Heart left ventricle (tissue), 16 donors: ENCODE data around the gene VKORC1. TPM values are rescaled to one million over a fixed set of nuclear protein-coding genes. Genes with fewer than 3 reads are reported as not detected.
A peak's percentile ranks its signal among the peaks of the same experiment; 100 is the strongest.

Experiments used
- ATAC-seq, 4 donors: fragments of 200-7000 bp; cut with Tn5 transposase; one replicate each; pipeline ENCODE4 v1.9.1; 2020 to 2022; ENCODE audit warnings: moderate library complexity in 4 of 4, mild to moderate bottlenecking in 3 of 4, moderate number of reproducible peaks in 1 of 4
- DNase-seq, 5 donors: peaks; one replicate each; pipeline ENCODE4 v3.0.0-alpha.2; 2020
- H3K27ac ChIP-seq, 12 donors: fragments of 200-600 bp; sonication (generic) in 4 of 12; one replicate each; pipeline versions ENCODE4 v1.5.0 to v1.8.0; 2016 to 2022; ENCODE audit warnings: mild to moderate bottlenecking in 2 of 12
- H3K27me3 ChIP-seq, 9 donors: fragments of 200-600 bp; sonication (generic) in 2 of 9; one replicate each; pipeline versions ENCODE4 v1.5.1 to v1.8.0; 2016 to 2022; ENCODE audit warnings: mild to moderate bottlenecking in 3 of 9
- H3K36me3 ChIP-seq, 9 donors: fragments of 200-600 bp; sonication (generic) in 2 of 9; one replicate each; pipeline versions ENCODE4 v1.5.0 to v1.8.0; 2018 to 2022; ENCODE audit warnings: mild to moderate bottlenecking in 2 of 9
- H3K4me1 ChIP-seq, 12 donors: fragments of 200-600 bp; sonication (generic) in 4 of 12; one replicate each; pipeline versions ENCODE4 v1.5.0 to v1.8.0; 2016 to 2022; ENCODE audit warnings: mild to moderate bottlenecking in 3 of 12
- H3K4me3 ChIP-seq, 12 donors: fragments of 200-600 bp; sonication (generic) in 4 of 12; one replicate each; pipeline versions ENCODE4 v1.5.0 to v1.8.0; 2017 to 2022; ENCODE audit warnings: mild to moderate bottlenecking in 9 of 12, moderate library complexity in 4 of 12
- H3K9me3 ChIP-seq, 12 donors: fragments of 200-600 bp; sonication (generic) in 4 of 12; one replicate each; pipeline versions ENCODE4 v1.5.0 to v1.8.0; 2016 to 2022; ENCODE audit warnings: mild to moderate bottlenecking in 1 of 12
- POLR2A ChIP-seq, 2 donors: fragments of 450-650 bp; IDR thresholded peaks; one replicate each; pipeline ENCODE4 v1.6.1; 2017; ENCODE audit warnings: antibody characterized with exemption in 2 of 2, mild to moderate bottlenecking in 2 of 2, moderate library complexity in 2 of 2
- WGBS, 4 donors: extraction: QIAGEN DNeasy Blood & Tissue Kit in 2 of 4; methylation state at CpG; one replicate each; pipeline versions ENCODE4 v1.1.5 to v1.1.7; 2013 to 2018; 5-methylcytosine and 5-hydroxymethylcytosine counted together
- intact Hi-C, 10 donors: fragments of 100-400 bp; cut with DNase I; formaldehyde crosslinking; loops; one replicate each; pipeline versions ENCODE4 v1.11.1 to v1.14.2; 2022
- polyA plus RNA-seq, 2 donors: library from polyadenylated mRNA; stranded (reverse); fragments of 200-250 nt; gene quantifications; one replicate each; pipeline ENCODE4 v1.2.3, GENCODE V29; 2013
- total RNA-seq, 9 donors: library from RNA; depleted of rRNA in 2 of 9; stranded (reverse); fragments of >200 nt in 2 of 9; fragmentation: NEBNext Ultra II Directional in 3 of 9; extraction: Animal tissue kit (Norgen Biotek cat#: 25700) in 3 of 9; gene quantifications; one replicate each; pipeline versions ENCODE4 v1.1.0 to v1.2.4, GENCODE V29; 2016 to 2023
- TF ChIP-seq, protein P1 (sequence below), 12 donors: fragments of 200-600 bp; sonication (generic) in 4 of 12; IDR thresholded peaks; one replicate each; pipeline versions ENCODE4 v1.5.0 to v1.8.0; 2018 to 2022; ENCODE audit warnings: antibody characterized with exemption in 12 of 12, mild to moderate bottlenecking in 5 of 12
- donor health status: ischemic (EF 13 %, LVEDD 7.1; RV severe dilation, severe dysfunction).
- donor health status: healthy with polysubstance abuse.
- donor health status: DM: no; HTN: yes; CAD: no.
- donor health status: DM: no; HTN: no; CAD: no.
- donor health status: ischemic (EF 25% LVEDD 6.9; RV normal size, moderate dysfunction).
- donor health status: ischemic (EF 25% LVEDD 5.7; RV mildly dilated, moderate dysfunction).
- donor health status: healthy.
- donor health status: DM: yes; HTN: yes; CAD: no.
- donor health status: ischemic (EF 35%, LVEDD 5.7; RV mildly dilated, moderate dysfunction).
- donor health status: nonischemic (EF 11% LVEDD 7.7; RV severe dilation, severe dysfunction).
- donor health status: DM: yes; HTN: yes; CAD: no.
- donor health status: PGD.
- donor health status: ischemic (EF 29% LVEDD 5.4; RV normal size, mild dysfunction).
- donor health status: nonischemic (EF 23%, LVEDD 6.1; RV moderate dilation, normal function).

VKORC1 gene
- total and polyA plus RNA-seq, 11 donors: 25.9 to 134 (median 42.0) TPM

DNA sequence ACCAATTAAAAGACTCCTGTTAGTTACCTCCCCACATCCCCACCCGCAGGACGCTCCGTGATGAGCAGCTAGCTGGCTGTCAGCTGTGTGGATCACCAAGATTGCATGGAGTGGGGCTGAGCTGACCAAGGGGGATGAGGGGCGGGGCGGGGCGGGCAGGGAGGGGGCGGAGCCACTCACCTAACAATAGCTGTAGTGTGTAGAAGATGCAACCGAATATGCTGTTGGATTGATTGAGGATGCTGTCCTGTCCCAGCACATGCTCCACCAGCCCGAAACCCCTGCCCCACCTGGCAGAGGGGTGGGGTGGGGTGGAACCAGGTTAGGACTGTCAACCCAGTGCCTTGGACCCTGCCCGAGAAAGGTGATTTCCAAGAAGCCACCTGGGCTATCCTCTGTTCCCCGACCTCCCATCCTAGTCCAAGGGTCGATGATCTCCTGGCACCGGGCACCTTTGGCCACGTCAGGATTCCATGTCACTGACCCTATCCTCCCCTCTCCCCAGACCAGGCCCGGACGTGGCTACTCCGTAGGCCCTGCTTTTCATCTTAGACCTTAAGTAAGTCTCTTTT lies 1.4 kb downstream of the VKORC1 start:
- peaks cover 0 to 32% (median 16%) of the 10 kb centered on the region in 9 donors for H3K36me3 ChIP-seq
- ATAC-seq (no peak), DNase-seq (peak in 2 of 5 donors; percentile 7 to 30)
- peak overlapping the region in 10 of 12 donors; percentile 72 to 95 (median 81) for H3K4me3 ChIP-seq
- intact Hi-C loops: loop anchor here in 4 of 10 donors (5.0 to 10.0 kb wide), 4 partner anchors 49 to 362 kb away; partner anchors contain the start of genes HSD3B7 (in 3 of the 4) and ARMC5 (in 1 of the 4)
- H3K9me3 ChIP-seq: no peaks in the 10 kb centered on the region
- H3K27me3 ChIP-seq: no peaks in the 10 kb centered on the region
- no peak for TF ChIP-seq POLR2A (IDR thresholded peaks at IDR 0.05)
- TF ChIP-seq, protein P1, sequence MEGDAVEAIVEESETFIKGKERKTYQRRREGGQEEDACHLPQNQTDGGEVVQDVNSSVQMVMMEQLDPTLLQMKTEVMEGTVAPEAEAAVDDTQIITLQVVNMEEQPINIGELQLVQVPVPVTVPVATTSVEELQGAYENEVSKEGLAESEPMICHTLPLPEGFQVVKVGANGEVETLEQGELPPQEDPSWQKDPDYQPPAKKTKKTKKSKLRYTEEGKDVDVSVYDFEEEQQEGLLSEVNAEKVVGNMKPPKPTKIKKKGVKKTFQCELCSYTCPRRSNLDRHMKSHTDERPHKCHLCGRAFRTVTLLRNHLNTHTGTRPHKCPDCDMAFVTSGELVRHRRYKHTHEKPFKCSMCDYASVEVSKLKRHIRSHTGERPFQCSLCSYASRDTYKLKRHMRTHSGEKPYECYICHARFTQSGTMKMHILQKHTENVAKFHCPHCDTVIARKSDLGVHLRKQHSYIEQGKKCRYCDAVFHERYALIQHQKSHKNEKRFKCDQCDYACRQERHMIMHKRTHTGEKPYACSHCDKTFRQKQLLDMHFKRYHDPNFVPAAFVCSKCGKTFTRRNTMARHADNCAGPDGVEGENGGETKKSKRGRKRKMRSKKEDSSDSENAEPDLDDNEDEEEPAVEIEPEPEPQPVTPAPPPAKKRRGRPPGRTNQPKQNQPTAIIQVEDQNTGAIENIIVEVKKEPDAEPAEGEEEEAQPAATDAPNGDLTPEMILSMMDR (IDR thresholded peaks at IDR 0.05): no peak
- peaks cover 0 to 26% (median 18%) of the 10 kb centered on the region in 12 donors for H3K4me1 ChIP-seq
- 43 to 66% (median 48%) methylated on average over 13 to 17 of the region's 17 CpGs for WGBS, 4 donors
- peak overlapping the region in 2 of 12 donors; percentile 89 to 93 for H3K27ac ChIP-seq

DNA sequence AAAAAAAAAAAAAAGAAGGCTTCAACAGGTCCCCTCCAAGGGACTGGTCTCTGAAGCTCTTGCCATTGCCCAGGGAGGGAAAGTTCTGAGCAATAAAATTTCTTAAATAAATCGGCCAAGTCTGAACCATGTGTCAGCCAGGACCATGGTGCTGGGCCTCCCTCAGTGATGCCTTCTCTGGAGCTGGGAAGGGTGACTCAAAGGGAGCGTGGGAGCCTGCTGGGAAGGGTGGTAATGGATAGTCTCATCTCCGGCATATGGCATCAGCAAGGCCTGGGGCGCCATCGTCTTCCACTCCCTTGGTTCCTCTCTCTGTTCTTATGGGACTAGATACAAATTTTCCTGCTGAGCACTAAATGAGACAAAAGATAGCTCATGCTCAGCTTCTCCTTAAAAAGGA lies 2.3 kb downstream of the VKORC1 start:
- ATAC-seq (no peak), DNase-seq (peak in 1 of 5 donors; percentile 17)
- H3K27me3 ChIP-seq: no peaks in the 10 kb centered on the region
- H3K4me3 ChIP-seq: no peak overlapping the region
- H3K4me1 ChIP-seq: peaks cover 0 to 26% (median 18%) of the 10 kb centered on the region in 12 donors
- intact Hi-C loops: loop anchor here in 4 of 10 donors (5.0 to 10.0 kb wide), 4 partner anchors 50 to 362 kb away; partner anchors contain the start of genes HSD3B7 (in 3 of the 4) and ARMC5 (in 1 of the 4)
- H3K27ac ChIP-seq: no peak overlapping the region
- no peaks in the 10 kb centered on the region for H3K9me3 ChIP-seq
- peaks cover 0 to 35% (median 18%) of the 10 kb centered on the region in 9 donors for H3K36me3 ChIP-seq
- WGBS, 4 donors: 90 to 97% (median 93%) methylated on average over 5 of the region's 5 CpGs
- TF ChIP-seq POLR2A (IDR thresholded peaks at IDR 0.05): no peak
- TF ChIP-seq, protein P1 (IDR thresholded peaks at IDR 0.05): no peak

DNA sequence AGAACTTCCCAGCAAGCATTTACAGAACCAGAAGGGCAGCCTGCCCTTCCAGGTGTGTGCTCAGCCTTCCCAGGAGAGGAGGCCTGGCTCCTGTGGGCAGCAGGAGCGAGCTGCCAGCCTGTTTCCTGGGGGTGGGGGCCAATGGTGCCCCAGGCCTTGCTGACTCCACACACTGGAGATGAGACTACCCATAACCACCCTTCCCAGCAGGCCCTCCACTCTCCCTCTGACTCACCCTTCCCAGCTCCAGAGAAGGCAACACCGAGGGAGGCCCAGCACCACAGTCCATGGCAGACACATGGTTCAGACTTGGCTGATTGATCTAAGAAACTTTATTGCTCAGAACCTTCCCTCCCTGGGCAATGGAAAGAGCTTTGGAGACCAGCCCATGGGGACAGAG lies 4.1 kb downstream of the VKORC1 start:
- ATAC-seq: no peak
- Histone ChIP-seq H3K4me1 (peaks cover 0 to 21% (median 17%) of the 10 kb centered on the region in 12 donors), H3K36me3 (peaks cover 0 to 48% (median 21%) of the 10 kb centered on the region in 9 donors), H3K27me3 (no peaks in the 10 kb centered on the region), H3K27ac (no peak overlapping the region), H3K4me3 (no peak overlapping the region), H3K9me3 (no peaks in the 10 kb centered on the region)
- 79 to 100% (median 93%) methylated on average over 2 of the region's 2 CpGs for WGBS, 4 donors
- DNase-seq: peak in 1 of 5 donors; percentile 7
- intact Hi-C loops: loop anchor here in 4 of 10 donors (5.0 to 10.0 kb wide), 4 partner anchors 52 to 364 kb away; partner anchors contain the start of genes HSD3B7 (in 3 of the 4) and ARMC5 (in 1 of the 4)
- no peak for TF ChIP-seq POLR2A (IDR thresholded peaks at IDR 0.05)
- TF ChIP-seq, protein P1 (IDR thresholded peaks at IDR 0.05): no peak

DNA sequence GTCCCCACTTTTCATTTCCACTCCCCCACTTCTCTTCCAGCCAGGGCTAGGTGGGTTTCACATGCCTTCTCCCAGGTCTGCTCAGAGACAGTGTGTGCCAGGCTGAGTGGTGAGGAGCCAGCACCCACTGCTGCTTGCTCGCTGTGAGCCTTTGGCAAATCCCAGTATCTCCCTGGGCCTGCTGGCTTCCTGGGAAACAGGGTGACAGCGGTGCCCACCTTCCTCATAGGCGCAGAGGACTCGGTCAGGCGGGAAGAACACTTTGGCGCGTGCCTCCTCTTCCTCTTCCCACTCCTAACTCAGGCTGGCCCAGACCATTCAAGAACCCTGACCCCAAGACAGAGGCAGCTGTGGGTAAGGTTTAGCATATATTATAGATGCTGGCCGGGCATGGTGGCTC lies 5.4 kb downstream of the VKORC1 start:
- DNase-seq: no peak
- Histone ChIP-seq H3K27ac (no peak overlapping the region), H3K36me3 (peaks cover 0 to 61% (median 27%) of the 10 kb centered on the region in 9 donors), H3K4me1 (peaks cover 0 to 15% (median 11%) of the 10 kb centered on the region in 12 donors), H3K9me3 (no peaks in the 10 kb centered on the region), H3K27me3 (no peaks in the 10 kb centered on the region), H3K4me3 (no peak overlapping the region)
- 80 to 98% (median 92%) methylated on average over 8 of the region's 8 CpGs for WGBS, 4 donors
- no peak for ATAC-seq
- intact Hi-C loops: no loop called here
- TF ChIP-seq, protein P1 (IDR thresholded peaks at IDR 0.05): no peak
- no peak for TF ChIP-seq POLR2A (IDR thresholded peaks at IDR 0.05)
